HG03457 (cell line): ENCODE measurements around the gene MAD1L1.
"Not testable (repeated sequence)": the region's sequence is repeated elsewhere in the genome, so short reads cannot be mapped to it uniquely, and the experiment has no call there.

Source experiments
- ATAC-seq: cut with Tn5 transposase; IDR thresholded peaks from one replicate; pipeline ENCODE4 v1.9.1; 2021; ENCODE audit warnings: moderate number of reproducible peaks; ENCODE audit not compliant: unreplicated experiment

MAD1L1 gene

DNA sequence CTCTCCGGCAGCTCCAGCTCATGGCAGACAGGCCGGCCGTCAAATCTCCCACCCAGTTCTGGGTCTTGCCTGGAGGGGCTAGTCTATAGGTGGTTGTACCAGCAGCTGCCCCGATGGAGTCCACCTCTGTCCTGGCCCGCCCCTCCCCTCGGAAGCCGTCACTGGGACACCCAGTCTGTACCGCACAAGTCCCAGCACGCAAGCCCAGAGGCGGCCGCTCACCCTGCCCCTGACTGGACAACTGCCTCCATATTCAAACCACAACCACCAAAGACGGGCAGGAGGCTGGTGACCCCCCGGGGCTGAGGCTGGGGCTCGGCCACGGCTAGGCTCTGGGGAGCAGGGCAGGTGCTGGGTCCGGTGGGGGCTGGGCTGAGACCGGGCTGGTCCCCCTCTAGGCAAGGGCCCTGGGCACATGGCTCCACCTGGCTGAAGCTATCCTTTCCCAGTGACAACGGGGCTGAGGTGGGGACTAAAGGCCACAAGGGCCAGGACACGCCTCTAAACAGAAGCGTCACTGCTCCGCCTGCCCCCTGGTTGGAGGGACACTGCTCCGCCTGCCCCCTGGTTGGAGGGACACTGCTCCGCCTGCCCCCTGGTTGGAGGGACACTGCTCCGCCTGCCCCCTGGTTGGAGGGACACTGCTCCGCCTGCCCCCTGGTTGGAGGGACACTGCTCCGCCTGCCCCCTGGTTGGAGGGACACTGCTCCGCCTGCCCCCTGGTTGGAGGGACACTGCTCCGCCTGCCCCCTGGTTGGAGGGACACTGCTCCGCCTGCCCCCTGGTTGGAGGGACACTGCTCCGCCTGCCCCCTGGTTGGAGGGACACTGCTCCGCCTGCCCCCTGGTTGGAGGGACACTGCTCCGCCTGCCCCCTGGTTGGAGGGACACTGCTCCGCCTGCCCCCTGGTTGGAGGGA, 371.6 kb downstream of the MAD1L1 start:
- ATAC-seq: not testable (repeated sequence)

DNA sequence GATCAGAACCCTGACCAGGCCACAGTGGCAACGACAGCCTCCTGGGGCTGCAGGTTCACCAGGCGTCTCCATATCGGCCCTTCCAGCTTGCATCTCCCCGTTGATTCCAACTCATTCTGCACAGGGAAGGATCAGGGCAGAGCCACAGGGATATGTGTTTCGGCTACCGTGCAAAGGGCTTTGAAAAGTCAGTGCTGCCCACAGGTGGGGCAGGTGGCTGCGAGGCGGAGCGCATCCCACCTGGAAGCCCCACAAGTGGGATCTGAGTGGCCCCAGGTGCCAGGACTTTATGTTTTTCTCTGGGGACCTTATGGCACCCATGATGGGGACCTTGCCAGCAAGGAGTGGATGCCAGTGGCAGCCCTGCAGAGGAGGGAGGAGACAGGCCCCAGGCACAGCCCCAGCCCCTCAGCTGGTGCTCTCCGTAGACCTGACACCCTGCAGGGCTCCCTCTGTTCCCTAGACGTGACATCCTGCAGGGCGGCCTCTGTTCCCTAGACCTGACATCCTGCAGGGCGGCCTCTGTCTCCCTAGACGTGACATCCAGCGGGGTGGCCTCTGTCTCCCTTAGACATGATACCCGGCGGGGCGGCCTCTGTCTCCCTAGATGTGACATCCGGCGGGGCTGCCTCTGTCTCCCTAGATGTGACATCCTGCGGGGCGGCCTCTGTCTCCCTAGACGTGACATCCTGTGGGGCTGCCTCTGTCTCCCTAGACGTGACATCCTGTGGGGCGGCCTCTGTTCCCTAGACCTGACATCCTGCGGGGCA, 373.3 kb downstream of the MAD1L1 start:
- ATAC-seq: no peak

DNA sequence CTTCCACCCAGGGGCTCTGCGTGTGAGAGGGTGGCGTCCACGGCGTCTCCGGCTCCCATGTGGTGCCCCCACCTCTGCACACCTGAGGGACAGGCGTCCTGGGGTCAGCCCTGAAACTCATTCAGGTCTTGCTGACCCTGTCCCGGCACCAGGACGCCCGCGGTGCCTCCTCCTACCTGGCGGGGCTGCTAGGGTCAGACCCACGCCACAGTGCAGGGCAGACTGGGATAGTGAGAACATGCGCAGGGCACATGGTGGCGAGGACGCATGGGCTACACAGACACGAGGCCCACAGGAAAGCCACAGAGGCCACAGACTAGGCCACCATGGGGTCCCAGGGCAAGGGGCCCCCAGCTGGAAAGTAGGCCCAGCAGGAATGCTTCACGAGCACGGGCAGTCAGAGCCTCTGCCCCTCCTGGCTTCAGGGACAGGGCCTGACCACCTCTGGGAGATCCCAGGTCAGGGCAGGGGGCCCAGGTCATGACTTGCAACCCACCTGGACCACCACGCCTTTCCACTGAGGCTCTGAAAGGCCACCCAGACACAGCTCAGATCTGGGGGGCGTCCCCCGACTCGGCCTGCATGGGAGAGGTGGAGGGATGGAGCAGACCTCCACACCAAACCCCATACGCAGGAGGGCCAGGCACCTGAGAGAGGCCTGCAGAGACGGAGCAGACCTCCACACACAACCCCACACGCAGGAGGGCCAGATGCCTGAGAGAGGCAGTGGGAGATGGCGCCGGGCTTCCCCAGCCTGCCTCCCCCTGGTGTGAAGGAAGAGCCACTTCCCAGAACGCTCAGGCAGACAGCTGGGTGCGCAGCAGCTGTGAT, 374.1 kb downstream of the MAD1L1 start:
- no peak for ATAC-seq

DNA sequence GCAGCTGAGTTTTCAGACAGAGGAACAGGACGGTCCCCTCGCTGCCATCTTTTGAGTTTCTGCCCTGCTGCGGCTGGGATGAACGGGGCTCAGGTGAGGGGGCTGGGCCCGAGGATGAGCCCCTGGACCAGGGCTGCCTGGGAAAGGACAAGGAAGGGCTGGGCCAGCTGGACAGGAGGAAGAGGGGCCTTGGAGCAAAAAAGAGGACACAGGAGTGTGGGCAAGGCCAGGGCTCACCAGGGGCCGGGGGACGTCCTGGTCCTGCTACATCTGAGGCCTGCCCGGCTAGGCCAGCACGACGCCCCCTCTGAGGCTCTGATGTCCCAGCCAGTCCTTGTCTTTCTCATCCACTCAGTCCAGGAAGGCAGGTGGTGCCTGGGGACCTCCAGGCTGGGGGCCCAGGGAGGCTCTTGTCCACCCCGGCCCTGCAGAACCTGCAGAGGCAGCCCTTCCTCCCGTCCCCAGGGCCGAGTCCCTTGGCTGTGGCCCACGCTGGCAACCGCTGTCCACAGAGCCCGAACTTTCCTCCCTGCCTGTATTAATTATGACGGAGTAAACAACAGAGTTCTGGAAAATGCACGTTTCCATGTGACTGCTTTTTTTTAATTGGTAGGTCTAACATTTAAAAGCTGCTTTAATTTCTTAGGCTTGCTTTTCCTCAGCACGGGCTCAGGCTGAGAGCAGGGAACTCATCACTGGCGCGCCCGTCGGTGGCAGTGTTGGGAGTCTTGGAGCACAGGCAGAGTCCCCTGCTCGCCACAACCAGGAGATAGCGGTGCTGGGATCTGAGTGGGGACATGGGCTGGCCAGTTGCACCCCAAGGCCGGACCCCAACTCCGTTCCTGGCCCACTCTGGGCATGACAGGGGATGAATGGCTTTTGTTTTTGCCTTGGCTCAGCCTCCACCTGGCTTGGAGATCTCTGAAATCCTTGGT, 375.0 kb downstream of the MAD1L1 start:
- ATAC-seq: no peak

DNA sequence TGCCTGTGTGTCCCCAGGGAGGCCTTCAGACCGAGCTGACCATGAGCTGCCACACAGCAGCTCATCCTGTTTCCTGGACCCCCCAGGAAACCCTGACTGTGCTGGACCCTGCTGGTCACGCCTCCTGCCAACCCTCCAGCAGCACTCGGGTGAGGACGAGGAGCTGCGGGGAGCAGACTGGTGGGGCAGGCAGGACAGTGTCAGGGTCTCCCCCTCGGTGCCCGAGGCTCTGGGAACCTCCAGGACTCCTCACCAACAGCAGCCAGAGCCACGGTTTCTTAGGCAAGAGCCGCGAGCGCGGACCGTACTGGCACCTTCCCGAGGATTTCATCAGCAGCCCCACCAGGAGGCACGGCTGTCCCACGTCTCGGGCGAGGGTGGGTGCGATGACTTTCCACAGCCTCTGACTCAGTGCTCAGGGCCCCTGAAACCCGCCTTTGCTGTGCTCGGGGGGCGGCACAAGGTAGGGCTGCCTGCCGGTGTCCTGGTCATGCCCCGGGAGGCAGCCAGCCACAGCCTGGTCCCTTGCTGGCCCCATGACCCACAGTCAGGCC, 375.8 kb downstream of the MAD1L1 start:
- ATAC-seq: no peak

DNA sequence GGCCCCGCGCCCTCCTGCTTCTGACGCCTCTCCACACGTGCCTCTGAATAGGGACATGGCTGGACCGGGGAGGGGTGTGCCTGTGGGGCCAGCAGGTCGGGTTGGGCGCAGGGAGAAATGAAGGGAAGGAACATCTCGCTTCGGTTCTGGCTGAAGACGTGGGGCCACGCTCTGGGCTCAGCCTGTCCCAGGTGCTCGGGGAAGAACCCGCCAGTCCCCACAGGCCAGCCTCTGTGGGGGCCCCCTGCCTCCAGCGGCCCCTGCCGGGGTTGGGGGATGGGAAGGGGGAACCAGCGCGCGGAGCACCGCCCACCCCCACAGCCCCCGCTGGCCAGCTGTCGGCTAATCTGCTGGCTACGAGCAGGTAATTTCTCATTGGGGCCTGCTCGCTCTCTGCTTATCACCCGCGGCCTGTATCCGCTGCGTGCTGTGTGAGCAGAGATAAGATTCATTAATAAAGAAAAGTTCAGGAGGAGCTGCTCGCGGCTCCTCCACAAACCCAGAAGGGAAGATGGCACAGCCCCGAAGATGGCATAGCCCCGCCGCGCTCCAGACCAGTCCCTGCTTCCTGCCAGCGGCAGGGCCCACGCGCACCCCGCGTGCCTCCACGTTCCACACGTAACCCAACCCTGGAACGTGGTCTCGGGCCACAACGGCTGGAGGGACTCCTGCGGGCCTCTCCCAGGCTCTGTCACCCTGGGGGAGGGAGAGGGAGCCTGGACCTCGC, 376.4 kb downstream of the MAD1L1 start:
- no peak for ATAC-seq

DNA sequence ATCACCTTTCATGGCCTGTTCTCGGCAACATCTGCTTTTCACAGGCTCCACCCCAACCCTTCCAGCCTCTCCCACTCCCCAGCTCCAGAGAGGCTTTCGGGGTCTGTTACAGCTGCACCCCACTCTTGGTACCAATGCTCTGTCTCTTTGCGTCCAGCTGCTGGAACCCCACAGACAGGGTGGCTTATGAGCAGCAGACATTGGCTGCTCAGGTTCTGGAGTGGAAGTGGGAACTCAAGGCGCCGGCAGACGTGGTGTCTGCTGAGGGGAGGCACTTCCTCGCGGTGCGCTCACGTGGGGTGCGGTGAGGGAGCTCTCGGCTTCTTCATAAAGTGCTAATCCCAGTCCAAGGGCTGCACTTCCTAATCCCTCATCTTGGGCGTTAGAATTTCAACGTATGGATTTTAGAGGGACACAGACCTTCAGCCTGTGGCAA, 377.0 kb downstream of the MAD1L1 start:
- no peak for ATAC-seq

DNA sequence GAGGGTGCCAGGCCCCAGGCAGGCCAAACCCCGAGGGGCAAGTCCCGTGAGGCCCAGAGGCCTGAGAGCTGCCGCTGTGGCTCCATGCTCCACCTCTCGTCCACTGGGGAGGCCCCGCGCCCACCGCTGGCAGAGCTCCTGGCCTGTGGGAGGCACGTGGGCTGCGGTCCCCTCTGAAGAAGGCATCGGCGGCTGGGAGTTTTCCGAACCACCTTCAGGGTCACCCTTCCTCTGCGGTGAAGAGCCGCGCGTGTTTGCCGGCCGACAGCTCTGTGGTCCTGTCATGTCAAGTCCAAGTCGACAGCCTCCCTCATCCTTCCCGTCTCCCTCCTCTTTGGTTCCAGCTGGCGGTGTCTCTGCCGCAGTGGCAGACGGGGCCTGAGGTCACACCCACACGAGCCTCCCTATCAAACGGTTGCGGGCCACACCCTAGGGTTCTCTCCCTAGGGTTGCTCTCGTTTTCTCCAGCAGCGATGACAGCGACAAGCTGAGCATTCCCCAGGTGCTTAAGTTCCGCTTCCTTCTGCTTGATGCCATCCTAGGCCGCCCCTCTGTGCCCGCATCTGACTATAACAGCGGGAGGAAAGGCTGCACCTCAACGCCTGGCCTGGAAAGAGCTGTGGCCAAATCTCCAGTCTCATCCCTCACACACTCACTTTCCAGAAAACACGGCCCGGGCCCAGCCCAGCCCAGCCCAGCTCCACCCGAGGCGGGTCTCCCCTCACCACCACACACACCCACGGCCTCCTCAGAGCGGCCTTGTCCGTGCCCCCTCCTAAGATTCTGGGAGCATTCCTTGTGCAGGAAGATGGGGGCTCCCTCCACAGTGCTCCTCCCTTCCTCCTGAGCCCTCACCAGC, 377.6 kb downstream of the MAD1L1 start:
- ATAC-seq: no peak

DNA sequence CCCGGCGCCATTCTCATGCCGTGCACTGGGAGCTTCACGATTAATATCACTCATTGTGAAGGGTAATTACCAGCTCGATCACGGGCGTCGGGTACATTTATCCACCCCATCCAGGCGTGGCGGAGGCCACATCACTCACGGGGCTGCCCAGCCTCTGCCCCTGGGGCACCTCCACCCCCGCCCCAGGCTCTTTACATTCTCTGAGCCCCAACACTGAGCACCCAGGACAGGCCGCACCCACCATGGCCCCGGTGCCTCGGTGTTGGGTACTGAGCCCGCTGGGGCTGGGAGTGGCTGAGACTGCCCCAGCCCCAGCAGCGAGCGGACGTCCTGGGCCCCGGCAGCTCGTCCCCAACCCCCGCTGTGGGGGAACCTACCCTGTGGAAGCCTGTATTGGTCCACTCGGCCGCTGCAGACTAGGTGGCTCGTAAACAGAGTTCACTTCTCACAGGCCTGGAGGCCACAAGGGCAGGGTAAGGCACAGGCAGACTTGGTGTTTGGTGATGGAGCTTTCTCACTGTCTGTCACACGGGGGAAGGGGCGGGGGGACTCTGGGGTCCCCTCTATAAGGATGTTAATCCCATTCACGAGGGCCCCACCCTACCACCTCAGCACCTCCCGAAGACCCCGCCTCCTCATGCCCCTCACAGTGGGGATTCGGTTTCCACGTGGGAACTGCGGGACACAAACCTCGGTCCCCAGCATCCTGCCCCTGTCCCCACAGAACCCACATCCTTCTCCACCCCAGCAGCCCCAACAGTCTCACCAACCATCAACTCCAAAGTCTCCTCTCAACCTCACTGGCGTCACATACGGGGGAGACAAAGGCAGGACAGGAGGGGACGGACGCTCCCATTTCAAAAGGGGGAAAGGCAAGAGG, 378.5 kb downstream of the MAD1L1 start:
- no peak for ATAC-seq

DNA sequence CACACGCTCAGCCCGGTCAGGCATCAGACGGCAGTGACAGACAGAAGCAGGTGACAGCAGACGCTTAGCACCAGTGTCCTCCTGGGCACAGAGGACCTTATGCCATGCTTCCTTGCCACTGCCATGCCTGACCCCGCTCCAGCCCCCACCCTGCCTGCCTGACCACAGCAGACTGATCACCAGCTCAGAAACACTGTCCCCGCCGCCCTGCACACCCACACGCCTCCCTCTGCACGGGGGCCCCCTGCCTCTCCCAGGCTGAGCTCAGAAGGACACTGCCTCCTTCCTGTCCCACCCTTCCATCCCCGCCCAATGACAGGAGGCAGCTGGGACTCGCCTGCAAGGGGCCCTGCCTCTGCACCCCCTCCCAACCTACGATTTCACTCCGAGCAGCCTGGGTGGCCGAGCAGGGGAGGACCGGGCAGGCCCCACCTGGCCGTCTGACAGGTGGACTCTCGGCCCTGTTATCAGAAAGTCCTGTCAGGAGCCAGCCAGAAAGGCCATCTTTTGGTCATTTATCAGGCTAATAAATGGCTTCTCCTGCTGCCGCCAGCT, 379.2 kb downstream of the MAD1L1 start:
- ATAC-seq: no peak

DNA sequence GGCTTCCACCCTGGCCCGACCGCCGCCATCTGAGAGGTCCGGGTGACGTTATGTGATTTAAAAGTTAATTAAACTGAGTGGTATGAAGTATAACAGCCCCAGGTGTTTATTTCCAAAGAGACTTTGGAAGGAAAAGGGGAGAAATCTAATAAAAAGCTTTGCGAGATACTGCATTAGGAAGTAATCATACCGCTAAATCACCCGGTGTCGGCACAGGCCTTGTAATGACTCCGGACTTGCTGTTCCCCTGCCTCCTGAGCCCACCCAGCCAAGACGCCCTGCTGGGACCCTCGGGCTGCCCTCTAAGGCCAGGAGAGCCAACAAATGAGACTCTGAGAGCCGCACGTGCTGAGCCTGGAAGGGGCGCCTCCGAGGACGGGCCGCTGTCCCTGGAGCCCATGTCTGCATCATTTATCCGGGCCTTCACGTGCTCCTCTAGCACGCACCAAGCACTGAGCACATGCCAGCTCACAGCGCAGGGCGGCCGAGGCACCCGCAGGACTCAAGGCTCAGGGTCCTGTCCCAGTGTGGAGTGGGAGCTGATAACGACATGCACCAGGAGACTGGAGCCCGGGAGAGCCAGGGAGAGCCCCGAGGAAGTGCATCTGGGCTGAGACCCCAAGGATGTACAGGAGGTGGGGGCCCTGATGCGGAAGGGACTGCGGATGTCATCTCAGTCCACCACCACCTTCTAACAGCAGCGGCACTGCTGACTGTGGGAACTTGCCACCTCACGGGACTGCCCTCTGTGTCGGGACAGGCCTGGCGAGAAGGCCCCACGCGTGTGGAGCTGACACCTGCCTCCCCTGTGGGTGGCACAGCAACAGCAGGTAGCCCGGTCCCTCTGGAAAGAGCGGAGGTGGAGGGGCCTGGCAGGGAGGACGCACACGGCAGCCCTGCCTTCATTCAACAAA, 380.0 kb downstream of the MAD1L1 start:
- ATAC-seq: no peak

DNA sequence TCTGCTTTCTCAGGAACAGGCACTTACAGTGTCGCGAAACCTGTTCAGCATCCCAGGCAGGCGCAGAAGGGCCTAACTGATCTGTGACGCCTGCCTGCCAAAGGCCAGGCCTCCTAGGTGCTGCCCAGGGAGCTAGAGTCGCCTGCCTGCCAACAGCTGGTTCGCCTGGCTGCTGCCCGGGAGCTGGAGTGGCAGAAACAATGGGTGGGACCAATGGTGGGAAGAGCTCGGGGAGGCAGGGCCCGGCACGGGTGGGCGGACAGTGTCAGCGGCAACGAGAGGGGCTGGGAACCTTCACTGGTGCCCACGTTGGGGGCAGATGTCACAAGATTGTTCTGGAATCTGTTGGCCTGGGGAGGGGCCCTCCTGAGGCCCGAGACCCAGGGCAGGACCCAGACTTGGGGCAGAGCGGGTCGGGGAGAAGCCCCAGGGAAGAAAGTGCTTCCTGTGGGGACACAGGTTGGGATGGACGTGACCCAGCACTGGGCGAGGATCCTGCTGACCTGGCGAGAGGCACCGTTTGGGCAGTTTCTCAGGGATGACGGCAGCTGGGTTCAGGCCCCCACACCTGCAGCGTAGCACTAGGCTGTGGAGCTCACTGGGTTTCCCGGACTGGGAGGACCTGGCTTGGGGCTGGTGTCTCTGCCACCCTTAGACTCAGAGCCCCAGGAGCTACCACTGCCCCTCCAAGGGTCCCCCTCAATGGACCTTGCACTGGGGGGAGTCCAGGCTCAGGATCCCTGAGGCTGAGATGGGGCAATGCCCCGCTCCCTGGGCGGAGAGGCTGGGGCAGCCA, 380.8 kb downstream of the MAD1L1 start:
- no peak for ATAC-seq

DNA sequence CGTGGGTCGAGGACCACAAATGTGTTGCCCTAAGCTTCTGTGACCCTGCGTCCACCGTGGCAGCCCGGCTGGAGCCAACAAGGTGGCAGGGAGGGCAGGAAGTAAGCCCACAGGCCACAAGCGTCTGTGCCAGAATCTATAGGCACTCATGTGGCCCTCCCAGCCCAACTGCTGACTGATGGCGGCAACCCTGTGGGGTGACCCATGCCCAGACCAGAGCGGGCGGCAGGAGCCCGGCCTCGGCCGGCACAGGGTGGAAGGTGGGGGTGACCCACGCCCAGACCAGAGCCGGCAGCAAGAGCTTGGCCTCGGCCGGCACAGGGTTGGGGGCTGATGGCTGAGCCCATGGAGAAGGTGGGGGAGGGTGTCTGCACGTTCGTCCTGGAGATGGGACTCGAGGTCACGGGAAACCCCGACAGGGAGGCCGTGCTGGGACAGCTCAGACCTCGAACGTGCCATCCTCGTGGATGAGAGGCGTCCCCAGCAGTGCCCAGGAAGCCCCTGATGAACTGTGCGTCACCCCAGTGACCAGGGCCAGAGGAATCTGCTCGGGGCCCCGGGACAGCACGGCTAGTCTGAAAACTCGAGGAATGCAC, 381.7 kb downstream of the MAD1L1 start:
- ATAC-seq: no peak

DNA sequence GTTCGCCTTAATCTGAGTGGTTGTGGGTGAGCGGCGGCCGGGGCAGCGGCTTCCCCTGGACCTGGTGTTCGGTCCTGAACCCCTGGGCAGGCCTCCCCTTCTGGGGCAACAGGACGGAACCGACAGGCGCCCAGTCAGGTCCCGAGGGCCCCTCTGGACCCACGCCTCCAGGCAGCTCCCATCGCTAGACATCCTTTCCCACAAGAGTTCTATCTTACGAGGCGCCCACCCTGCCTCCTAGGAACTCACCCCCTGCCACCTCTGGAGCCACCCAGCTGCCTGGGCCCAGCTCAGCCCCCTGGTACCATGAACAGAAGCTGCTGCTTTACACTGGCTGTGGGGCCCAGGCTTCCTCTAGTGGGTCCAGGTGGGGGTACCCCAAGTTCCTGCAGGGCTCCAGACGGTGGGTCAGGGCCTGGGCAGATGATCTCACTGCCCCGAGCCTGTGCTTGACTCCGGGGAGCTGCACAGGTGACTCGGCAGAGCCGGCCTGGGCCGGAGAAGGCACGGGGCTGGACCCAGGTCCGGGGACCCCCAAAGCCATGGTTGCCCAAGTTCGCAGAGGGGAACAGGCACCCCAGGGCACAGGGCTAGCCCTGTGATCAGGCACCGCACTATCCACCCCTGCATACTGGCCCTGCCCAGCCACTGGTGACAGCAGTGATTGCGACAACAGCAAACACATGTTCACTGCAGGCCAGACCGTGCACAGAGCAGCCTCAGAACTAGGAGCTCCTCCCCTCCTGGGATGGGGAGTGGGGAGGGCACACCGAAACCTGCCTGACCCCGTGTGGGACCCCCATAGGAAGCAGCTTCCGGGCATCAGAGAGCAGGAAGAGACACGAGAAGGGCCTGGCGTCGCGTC, 382.4 kb downstream of the MAD1L1 start:
- ATAC-seq: no peak
